Activated T-cell treated with anti-CD3 and anti-CD28 coated beads, Interleukin-2, amount 50 U/mL, for 72 hours (primary cell): Measurements from ENCODE around the gene NTNG1. TPM values are rescaled to one million over a fixed set of nuclear protein-coding genes. Genes with fewer than 3 reads are reported as not detected.

Experiments used
- ATAC-seq, 2 donors: fragments of 150-1000 bp; cut with Tn5 transposase; replicated peaks in 1 of 2; 2 replicates each; pipeline ENCODE4 v1.10.0; 2021; ENCODE audit warnings: moderate library complexity in 2 of 2, mild to moderate bottlenecking in 1 of 2
- DNase-seq, 2 donors: peaks; one replicate each; pipeline ENCODE4 v3.0.0; 2021 to 2022; ENCODE audit warnings: mixed read lengths in 1 of 2
- H3K27ac Mint-ChIP-seq: one replicate; pipeline ENCODE4 v1.8.0; 2022; ENCODE audit warnings: mild to moderate bottlenecking, moderate library complexity, mixed read lengths
- H3K27me3 Mint-ChIP-seq: one replicate; pipeline ENCODE4 v1.8.0; 2022; ENCODE audit warnings: low read depth, mixed read lengths
- H3K36me3 Mint-ChIP-seq, 2 donors: one replicate each; pipeline ENCODE4 v1.8.0; 2022; ENCODE audit warnings: mixed read lengths in 2 of 2, mild to moderate bottlenecking in 1 of 2; ENCODE audit not compliant: insufficient read depth in 2 of 2
- H3K4me1 Mint-ChIP-seq: one replicate; pipeline ENCODE4 v1.8.0; 2022; ENCODE audit warnings: low read depth, mixed read lengths
- H3K4me3 Mint-ChIP-seq, 2 donors: one replicate each; pipeline ENCODE4 v1.8.0; 2022; ENCODE audit warnings: mild to moderate bottlenecking in 2 of 2, mixed read lengths in 2 of 2, moderate library complexity in 2 of 2
- H3K9me3 Mint-ChIP-seq, 2 donors: one replicate each; pipeline ENCODE4 v1.8.0; 2022; ENCODE audit warnings: mixed read lengths in 2 of 2
- total RNA-seq, 2 donors: library from RNA; stranded (reverse); gene quantifications; one replicate each; pipeline ENCODE4 v1.2.3, GENCODE V29; 2022

NTNG1 gene
- total RNA-seq, 2 donors from 2014 or later = 0.48 TPM; not detected in 1

- no peaks in the 10 kb centered on the region for H3K9me3 Mint-ChIP-seq
- no peak for DNase-seq
- ATAC-seq = no peak
- peaks cover 3% of the 10 kb centered on the region for H3K27me3 Mint-ChIP-seq
- H3K4me1 Mint-ChIP-seq = no peaks in the 10 kb centered on the region
- H3K36me3 Mint-ChIP-seq = no peaks in the 10 kb centered on the region
- no peak overlapping the region for H3K27ac Mint-ChIP-seq
- no peak overlapping the region for H3K4me3 Mint-ChIP-seq
These were observed 202.8 kb downstream of the NTNG1 start for GRCh38 chr1:107343601-107344000.

- Mint-ChIP-seq H3K27ac (no peak overlapping the region), H3K4me3 (no peak overlapping the region), H3K36me3 (no peaks in the 10 kb centered on the region), H3K9me3 (no peaks in the 10 kb centered on the region), H3K27me3 (peaks cover 8% of the 10 kb centered on the region), H3K4me1 (no peaks in the 10 kb centered on the region)
- DNase-seq (no peak), ATAC-seq (no peak)
These were observed 203.5 kb downstream of the NTNG1 start for GRCh38 chr1:107344268-107344760.

GRCh38 chr1:107344836-107345235 is 204.0 kb downstream of the NTNG1 start:
- Mint-ChIP-seq H3K9me3 (no peaks in the 10 kb centered on the region), H3K27ac (no peak overlapping the region), H3K4me1 (no peaks in the 10 kb centered on the region), H3K27me3 (peaks cover 8% of the 10 kb centered on the region), H3K4me3 (no peak overlapping the region), H3K36me3 (no peaks in the 10 kb centered on the region)
- DNase-seq = no peak
- ATAC-seq = no peak

GRCh38 chr1:107352850-107353249 is 212.0 kb downstream of the NTNG1 start:
- H3K4me1 Mint-ChIP-seq = no peaks in the 10 kb centered on the region
- H3K4me3 Mint-ChIP-seq = no peak overlapping the region
- no peaks in the 10 kb centered on the region for H3K9me3 Mint-ChIP-seq
- no peaks in the 10 kb centered on the region for H3K36me3 Mint-ChIP-seq
- peaks cover 8% of the 10 kb centered on the region for H3K27me3 Mint-ChIP-seq
- H3K27ac Mint-ChIP-seq = no peak overlapping the region
- ATAC-seq (no peak), DNase-seq (no peak)

GRCh38 chr1:107357376-107357775 is 216.5 kb downstream of the NTNG1 start:
- H3K27ac Mint-ChIP-seq = no peak overlapping the region
- H3K4me3 Mint-ChIP-seq = no peak overlapping the region
- DNase-seq (no peak), ATAC-seq (no peak)
- no peaks in the 10 kb centered on the region for H3K36me3 Mint-ChIP-seq
- H3K4me1 Mint-ChIP-seq = no peaks in the 10 kb centered on the region
- H3K9me3 Mint-ChIP-seq = no peaks in the 10 kb centered on the region
- H3K27me3 Mint-ChIP-seq = no peaks in the 10 kb centered on the region

- Mint-ChIP-seq H3K36me3 (no peaks in the 10 kb centered on the region), H3K9me3 (no peaks in the 10 kb centered on the region), H3K27ac (no peak overlapping the region), H3K4me1 (no peaks in the 10 kb centered on the region), H3K4me3 (no peak overlapping the region), H3K27me3 (no peaks in the 10 kb centered on the region)
- DNase-seq (no peak), ATAC-seq (no peak)
These were observed 217.9 kb downstream of the NTNG1 start for GRCh38 chr1:107358619-107359327.

- Mint-ChIP-seq H3K36me3 (no peaks in the 10 kb centered on the region), H3K9me3 (no peaks in the 10 kb centered on the region), H3K27me3 (no peaks in the 10 kb centered on the region), H3K27ac (no peak overlapping the region), H3K4me1 (no peaks in the 10 kb centered on the region), H3K4me3 (no peak overlapping the region)
- no peak for ATAC-seq
- DNase-seq = no peak
These were observed 218.8 kb downstream of the NTNG1 start for GRCh38 chr1:107359472-107360241.

- no peaks in the 10 kb centered on the region for H3K36me3 Mint-ChIP-seq
- H3K27me3 Mint-ChIP-seq = no peaks in the 10 kb centered on the region
- H3K4me3 Mint-ChIP-seq = no peak overlapping the region
- no peaks in the 10 kb centered on the region for H3K9me3 Mint-ChIP-seq
- no peak for DNase-seq
- no peaks in the 10 kb centered on the region for H3K4me1 Mint-ChIP-seq
- H3K27ac Mint-ChIP-seq = no peak overlapping the region
- ATAC-seq = no peak
These were observed 221.8 kb downstream of the NTNG1 start for GRCh38 chr1:107362468-107363140.

- ATAC-seq = no peak
- H3K36me3 Mint-ChIP-seq = no peaks in the 10 kb centered on the region
These were observed 222.3 kb downstream of the NTNG1 start for GRCh38 chr1:107363154-107363553.

GRCh38 chr1:107365527-107366240 is 224.8 kb downstream of the NTNG1 start:
- H3K9me3 Mint-ChIP-seq = no peaks in the 10 kb centered on the region
- H3K27me3 Mint-ChIP-seq = no peaks in the 10 kb centered on the region
- H3K4me3 Mint-ChIP-seq = no peak overlapping the region
- no peaks in the 10 kb centered on the region for H3K4me1 Mint-ChIP-seq
- DNase-seq (no peak), ATAC-seq (no peak)
- H3K36me3 Mint-ChIP-seq = no peaks in the 10 kb centered on the region
- no peak overlapping the region for H3K27ac Mint-ChIP-seq

More at GRCh38 chr1:107363154-107363553, 222.3 kb downstream of the NTNG1 start:
- no peak for DNase-seq
- Mint-ChIP-seq H3K9me3 (no peaks in the 10 kb centered on the region), H3K27me3 (no peaks in the 10 kb centered on the region), H3K4me3 (no peak overlapping the region), H3K27ac (no peak overlapping the region), H3K4me1 (no peaks in the 10 kb centered on the region)

- H3K4me1 Mint-ChIP-seq = no peaks in the 10 kb centered on the region
- H3K27ac Mint-ChIP-seq = no peak overlapping the region
- H3K27me3 Mint-ChIP-seq = no peaks in the 10 kb centered on the region
- peaks cover 0 to 2% of the 10 kb centered on the region in 2 donors for H3K36me3 Mint-ChIP-seq
- no peak for DNase-seq
- no peaks in the 10 kb centered on the region for H3K9me3 Mint-ChIP-seq
- H3K4me3 Mint-ChIP-seq = no peak overlapping the region
- ATAC-seq = no peak
These were observed 237.6 kb downstream of the NTNG1 start for GRCh38 chr1:107378426-107378825.

- ATAC-seq (no peak), DNase-seq (no peak)
- Mint-ChIP-seq H3K4me3 (no peak overlapping the region), H3K27ac (no peak overlapping the region), H3K4me1 (no peaks in the 10 kb centered on the region), H3K27me3 (no peaks in the 10 kb centered on the region), H3K9me3 (no peaks in the 10 kb centered on the region), H3K36me3 (peaks cover 0 to 2% of the 10 kb centered on the region in 2 donors)
These were observed 238.0 kb downstream of the NTNG1 start for GRCh38 chr1:107378866-107379265.

GRCh38 chr1:107379826-107380225 is 239.0 kb downstream of the NTNG1 start:
- Mint-ChIP-seq H3K27me3 (no peaks in the 10 kb centered on the region), H3K27ac (no peak overlapping the region), H3K9me3 (no peaks in the 10 kb centered on the region), H3K36me3 (peaks cover 0 to 2% of the 10 kb centered on the region in 2 donors), H3K4me1 (no peaks in the 10 kb centered on the region), H3K4me3 (no peak overlapping the region)
- DNase-seq = no peak
- ATAC-seq = no peak
